ENCODE data around the gene TNPO2. TPM values are rescaled to one million over a fixed set of nuclear protein-coding genes. Genes with fewer than 3 reads are reported as not detected.
A peak's percentile ranks its signal among the peaks of the same experiment; 100 is the strongest.

TNPO2 gene
- total and polyA plus RNA-seq, 4 experiments from 2014 or later: 0.60 to 67.2 (median 33.9) TPM

GRCh38 chr19:12660980-12661379 is 62.8 kb downstream of the TNPO2 start:
- H3K9me3 ChIP-seq (ENCODE audit: control insufficient read depth in 1 of 2, low read length in 2 of 2): no peaks in the 10 kb centered on the region
- ChIA-PET CTCF (ENCODE audit: partially characterized antibody) (interaction anchor here (1.1 to 1.2 kb wide), 2 partner anchors 16 to 21 kb away, joined by 3 to 5 read pairs; no protein-coding TSS in a partner anchor), POLR2A (ENCODE audit: partially characterized antibody) (no interaction called here)
- Mint-ChIP-seq H3K4me1 (peaks cover 8 to 24% (median 18%) of the 10 kb centered on the region in 4 donors), H3K9me3 (no peaks in the 10 kb centered on the region), H3K4me3 (no peak overlapping the region), H3K27ac (no peak overlapping the region), H3K36me3 (peaks cover 29 to 47% of the 10 kb centered on the region in 2 donors), H3K27me3 (no peaks in the 10 kb centered on the region)
- peaks cover 17% of the 10 kb centered on the region for H3K4me1 ChIP-seq (ENCODE audit: insufficient read depth, low read length)
- DNase-seq: no peak
- intact Hi-C loops (cut with micrococcal nuclease): no loop called here
- no peak overlapping the region for H3K27ac ChIP-seq (ENCODE audit: low read depth, low read length)
- H3K27me3 ChIP-seq (ENCODE audit: insufficient read depth, low read length): no peaks in the 10 kb centered on the region
- no peak overlapping the region for H3K4me3 ChIP-seq (ENCODE audit: low read length in 2 of 2)
- peaks cover 64% of the 10 kb centered on the region for H3K36me3 ChIP-seq (ENCODE audit: insufficient read depth, low read length)

GRCh38 chr19:12657966-12658365 is 65.8 kb downstream of the TNPO2 start:
- H3K36me3 ChIP-seq (ENCODE audit: insufficient read depth, low read length): peaks cover 61% of the 10 kb centered on the region

GRCh38 chr19:12656899-12657571 is 66.7 kb downstream of the TNPO2 start:
- no peak for DNase-seq
- peaks cover 3 to 5% (median 5%) of the 10 kb centered on the region in 4 donors for H3K4me1 Mint-ChIP-seq
- H3K27me3 Mint-ChIP-seq: no peaks in the 10 kb centered on the region
- peaks cover 35 to 46% of the 10 kb centered on the region in 2 donors for H3K36me3 Mint-ChIP-seq
- ChIA-PET POLR2A (ENCODE audit: partially characterized antibody) (no interaction called here), CTCF (ENCODE audit: partially characterized antibody) (interaction anchor here (0.7 kb wide), 1 partner anchor 228 kb away, joined by 4 read pairs; no protein-coding TSS in a partner anchor)
- Histone ChIP-seq H3K27ac (ENCODE audit: low read depth, low read length) (no peak overlapping the region), H3K4me3 (ENCODE audit: low read length in 2 of 2) (no peak overlapping the region), H3K9me3 (ENCODE audit: control insufficient read depth in 1 of 2, low read length in 2 of 2) (no peaks in the 10 kb centered on the region), H3K27me3 (ENCODE audit: insufficient read depth, low read length) (no peaks in the 10 kb centered on the region), H3K4me1 (ENCODE audit: insufficient read depth, low read length) (no peaks in the 10 kb centered on the region), H3K36me3 (ENCODE audit: insufficient read depth, low read length) (peaks cover 56% of the 10 kb centered on the region)
- no peak overlapping the region for H3K4me3 Mint-ChIP-seq
- no peak overlapping the region for H3K27ac Mint-ChIP-seq
- no peaks in the 10 kb centered on the region for H3K9me3 Mint-ChIP-seq
- intact Hi-C loops (cut with micrococcal nuclease): no loop called here

More at GRCh38 chr19:12657966-12658365, 65.8 kb downstream of the TNPO2 start:
- POLR2A ChIA-PET (ENCODE audit: partially characterized antibody): interaction anchor here (1.1 kb wide), 1 partner anchor 47 kb away, joined by 3 read pairs; the partner anchor contains the start of genes ZNF490 and ZNF791
- no peak overlapping the region for H3K27ac ChIP-seq (ENCODE audit: low read depth, low read length)
- no peaks in the 10 kb centered on the region for H3K4me1 ChIP-seq (ENCODE audit: insufficient read depth, low read length)
- no peaks in the 10 kb centered on the region for H3K9me3 ChIP-seq (ENCODE audit: control insufficient read depth in 1 of 2, low read length in 2 of 2)
- H3K36me3 Mint-ChIP-seq: peaks cover 37 to 47% of the 10 kb centered on the region in 2 donors
- H3K9me3 Mint-ChIP-seq: no peaks in the 10 kb centered on the region
- H3K27me3 Mint-ChIP-seq: no peaks in the 10 kb centered on the region
- intact Hi-C loops (cut with micrococcal nuclease): no loop called here
- H3K4me3 ChIP-seq (ENCODE audit: low read length in 2 of 2): no peak overlapping the region
- peak overlapping the region in 1 of 8 donors; percentile 36 for H3K4me3 Mint-ChIP-seq
- H3K4me1 Mint-ChIP-seq: peaks cover 3 to 5% (median 5%) of the 10 kb centered on the region in 4 donors
- CTCF ChIA-PET (ENCODE audit: partially characterized antibody): interaction anchor here (0.7 kb wide), 1 partner anchor 227 kb away, joined by 4 read pairs; no protein-coding TSS in a partner anchor
- no peak for DNase-seq
- H3K27me3 ChIP-seq (ENCODE audit: insufficient read depth, low read length): no peaks in the 10 kb centered on the region
- H3K27ac Mint-ChIP-seq: no peak overlapping the region

- Histone ChIP-seq H3K27me3 (ENCODE audit: insufficient read depth, low read length) (no peaks in the 10 kb centered on the region), H3K36me3 (ENCODE audit: insufficient read depth, low read length) (peaks cover 43% of the 10 kb centered on the region), H3K4me1 (ENCODE audit: insufficient read depth, low read length) (no peaks in the 10 kb centered on the region), H3K4me3 (ENCODE audit: low read length in 2 of 2) (no peak overlapping the region), H3K27ac (ENCODE audit: low read depth, low read length) (no peak overlapping the region), H3K9me3 (ENCODE audit: control insufficient read depth in 1 of 2, low read length in 2 of 2) (no peaks in the 10 kb centered on the region)
- Mint-ChIP-seq H3K4me1 (peaks cover 3 to 5% (median 5%) of the 10 kb centered on the region in 4 donors), H3K27ac (peak overlapping the region in 3 of 7 donors; percentile 25 to 85 (median 37)), H3K27me3 (no peaks in the 10 kb centered on the region), H3K9me3 (no peaks in the 10 kb centered on the region), H3K36me3 (peaks cover 33 to 49% of the 10 kb centered on the region in 2 donors), H3K4me3 (no peak overlapping the region)
- no peak for DNase-seq
- POLR2A ChIA-PET (ENCODE audit: partially characterized antibody): no interaction called here
- intact Hi-C loops (cut with micrococcal nuclease): no loop called here
- CTCF ChIA-PET (ENCODE audit: partially characterized antibody): interaction anchor here (0.8 to 1.7 kb wide), 3 partner anchors 9 to 191 kb away, joined by 3 to 7 read pairs (median 4); no protein-coding TSS in a partner anchor
These were observed 68.2 kb downstream of the TNPO2 start for GRCh38 chr19:12655546-12655945.

- Histone ChIP-seq H3K36me3 (ENCODE audit: insufficient read depth, low read length) (peaks cover 21% of the 10 kb centered on the region), H3K27me3 (ENCODE audit: insufficient read depth, low read length) (no peaks in the 10 kb centered on the region), H3K4me1 (ENCODE audit: insufficient read depth, low read length) (no peaks in the 10 kb centered on the region), H3K4me3 (ENCODE audit: low read length in 2 of 2) (no peak overlapping the region), H3K27ac (ENCODE audit: low read depth, low read length) (no peak overlapping the region), H3K9me3 (ENCODE audit: control insufficient read depth in 1 of 2, low read length in 2 of 2) (no peaks in the 10 kb centered on the region)
- CTCF ChIA-PET (ENCODE audit: partially characterized antibody): interaction anchor here (2.1 kb wide), 1 partner anchor 12 kb away, joined by 5 read pairs; no protein-coding TSS in a partner anchor
- Mint-ChIP-seq H3K27me3 (no peaks in the 10 kb centered on the region), H3K36me3 (peaks cover 23 to 32% of the 10 kb centered on the region in 2 donors), H3K4me1 (peaks cover 2 to 5% (median 4%) of the 10 kb centered on the region in 4 donors), H3K27ac (peak overlapping the region in 1 of 7 donors; percentile 29), H3K9me3 (no peaks in the 10 kb centered on the region), H3K4me3 (no peak overlapping the region)
- no peak for DNase-seq
- intact Hi-C loops (cut with micrococcal nuclease): no loop called here
- POLR2A ChIA-PET (ENCODE audit: partially characterized antibody): interaction anchor here (1.0 kb wide), 1 partner anchor 44 kb away, joined by 3 read pairs; the partner anchor contains the start of gene FBXW9
These were observed 71.5 kb downstream of the TNPO2 start for GRCh38 chr19:12652219-12652618.

GRCh38 chr19:12649941-12650340 is 73.8 kb downstream of the TNPO2 start:
- H3K9me3 ChIP-seq (ENCODE audit: control insufficient read depth in 1 of 2, low read length in 2 of 2): no peaks in the 10 kb centered on the region
- peaks cover 2% of the 10 kb centered on the region for H3K36me3 ChIP-seq (ENCODE audit: insufficient read depth, low read length)
- no peaks in the 10 kb centered on the region for H3K9me3 Mint-ChIP-seq
- H3K4me1 ChIP-seq (ENCODE audit: insufficient read depth, low read length): no peaks in the 10 kb centered on the region
- H3K27me3 Mint-ChIP-seq: no peaks in the 10 kb centered on the region
- no peak overlapping the region for H3K27ac ChIP-seq (ENCODE audit: low read depth, low read length)
- no peak overlapping the region for H3K27ac Mint-ChIP-seq
- no peaks in the 10 kb centered on the region for H3K27me3 ChIP-seq (ENCODE audit: insufficient read depth, low read length)
- peaks cover 6 to 12% of the 10 kb centered on the region in 2 donors for H3K36me3 Mint-ChIP-seq
- ChIA-PET CTCF (ENCODE audit: partially characterized antibody) (interaction anchor here (1.4 kb wide), 2 partner anchors 10 to 198 kb away, joined by 3 read pairs; no protein-coding TSS in a partner anchor), POLR2A (ENCODE audit: partially characterized antibody) (no interaction called here)
- no peak for DNase-seq
- intact Hi-C loops (cut with micrococcal nuclease): no loop called here
- H3K4me1 Mint-ChIP-seq: no peaks in the 10 kb centered on the region
- H3K4me3 ChIP-seq (ENCODE audit: low read length in 2 of 2): no peak overlapping the region
- no peak overlapping the region for H3K4me3 Mint-ChIP-seq
